Upper lobe of left lung (tissue), 6 donors: ENCODE measurements around the gene SCO2. TPM values are rescaled to one million over a fixed set of nuclear protein-coding genes. Genes with fewer than 3 reads are reported as not detected.
A peak's percentile ranks its signal among the peaks of the same experiment; 100 is the strongest.
"Not testable (repeated sequence)": the region's sequence is repeated elsewhere in the genome, so short reads cannot be mapped to it uniquely, and the experiment has no call there.

ENCODE experiments used
- ATAC-seq, 2 donors: fragments of 200-7000 bp; cut with Tn5 transposase; one replicate each; pipeline ENCODE4 v1.9.1; 2022; ENCODE audit warnings: mild to moderate bottlenecking in 2 of 2, moderate library complexity in 2 of 2; ENCODE audit not compliant: low FRiP score in 2 of 2
- DNase-seq, 2 donors: peaks; one replicate each; pipeline ENCODE4 v3.0.0-alpha.2; 2019 to 2020
- H3K27ac ChIP-seq, 4 donors: fragments of 200-600 bp; sonication (generic); one replicate each; pipeline ENCODE4 v1.5.1; 2016 to 2019
- H3K27me3 ChIP-seq, 4 donors: fragments of 200-600 bp; sonication (generic); one replicate each; pipeline ENCODE4 v1.5.1; 2017 to 2019
- H3K36me3 ChIP-seq, 4 donors: fragments of 200-600 bp; sonication (generic); one replicate each; pipeline ENCODE4 v1.5.1; 2016 to 2019
- H3K4me1 ChIP-seq, 4 donors: fragments of 200-600 bp; sonication (generic); one replicate each; pipeline ENCODE4 v1.5.1; 2018 to 2019
- H3K4me3 ChIP-seq, 4 donors: fragments of 200-600 bp; sonication (generic); one replicate each; pipeline ENCODE4 v1.5.1; 2017 to 2019; ENCODE audit warnings: mild to moderate bottlenecking in 2 of 4, moderate library complexity in 1 of 4
- H3K9me3 ChIP-seq, 4 donors: fragments of 200-600 bp; sonication (generic); one replicate each; pipeline ENCODE4 v1.5.1; 2018 to 2019
- EP300 ChIP-seq, 4 donors: sonication (generic); formaldehyde crosslinking; IDR thresholded peaks; one replicate each; pipeline ENCODE4 v1.5.1; 2017; ENCODE audit warnings: antibody characterized with exemption in 4 of 4, control low read depth in 2 of 4
- POLR2A ChIP-seq, 4 donors: fragments of 450-650 bp; IDR thresholded peaks; one replicate each; pipeline ENCODE4 v1.5.1; 2016 to 2017; ENCODE audit warnings: antibody characterized with exemption in 4 of 4, mild to moderate bottlenecking in 2 of 4
- POLR2AphosphoS5 ChIP-seq, 2 donors: sonication (generic); formaldehyde crosslinking; IDR thresholded peaks; one replicate each; pipeline ENCODE4 v1.5.1; 2017; ENCODE audit warnings: antibody characterized with exemption in 2 of 2
- WGBS, 2 donors: methylation state at CpG; one replicate each; pipeline ENCODE4 v1.1.5; 2017 to 2018; 5-methylcytosine and 5-hydroxymethylcytosine counted together
- total RNA-seq, 6 donors: library from RNA; depleted of rRNA in 4 of 6; stranded (reverse); fragments of >200 nt in 4 of 6; gene quantifications; one replicate each; pipeline versions ENCODE4 v1.1.0 to v1.2.1, GENCODE V29; 2016 to 2021
- TF ChIP-seq, protein P1 (sequence below), 6 experiments: fragments of 450-650 bp in 4 of 6; fragments of 200-600 bp in 2 of 6; sonication (generic) in 2 of 6; IDR thresholded peaks; one replicate each; pipeline ENCODE4 v1.5.1; 2016 to 2019; ENCODE audit warnings: antibody characterized with exemption in 6 of 6
- donor health status: DM: no; HTN: no; CAD: no; lungs with moderate emphysema.
- donor health status: DM: no; HTN: yes; CAD: no; lungs with severe emphysema.

Gene SCO2
- total RNA-seq, 6 donors from 2014 or later = 1.7 to 14.0 (median 9.2) TPM; not detected in 1

DNA sequence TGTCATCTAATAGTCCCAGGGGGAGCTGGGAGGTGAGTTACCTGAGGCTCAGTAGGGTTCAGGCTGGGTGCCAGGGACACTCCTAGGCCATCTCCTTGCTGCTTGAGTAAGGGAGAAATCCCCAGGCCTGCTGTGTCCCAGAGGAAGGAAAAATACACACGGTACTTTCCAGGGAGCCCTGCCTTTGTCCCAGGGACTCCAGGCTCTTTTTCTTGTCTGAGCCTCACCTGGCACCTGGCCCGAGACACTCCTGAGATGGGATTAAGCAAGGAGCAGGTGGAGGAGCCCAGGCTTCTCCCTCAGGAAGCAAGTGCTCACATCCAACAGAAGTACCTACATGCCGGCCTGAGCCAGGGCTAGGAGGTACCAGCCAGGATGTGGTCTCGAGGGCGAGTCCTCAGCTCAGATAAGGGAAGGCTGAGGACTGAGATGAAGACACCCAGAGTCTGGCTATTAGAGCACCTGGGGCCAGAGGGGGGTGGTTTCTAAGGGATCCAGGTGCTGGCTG lies 19.4 kb upstream of the SCO2 start:
- 58% methylated on average over 5 of the region's 5 CpGs; no CpG with 5 or more reads in 1 of the 2 donors for WGBS, 2 donors
- H3K4me1 ChIP-seq = peaks cover 34 to 65% (median 54%) of the 10 kb centered on the region in 4 donors
- no peak overlapping the region for H3K4me3 ChIP-seq
- no peaks in the 10 kb centered on the region for H3K9me3 ChIP-seq
- ATAC-seq = peak in 1 of 2 donors; percentile 3
- H3K27ac ChIP-seq = peak overlapping the region; percentile 68 to 98 (median 94)
- H3K27me3 ChIP-seq = peaks cover 0 to 29% (median 9%) of the 10 kb centered on the region in 4 donors
- H3K36me3 ChIP-seq = no peaks in the 10 kb centered on the region
- no peak for TF ChIP-seq EP300 (IDR thresholded peaks at IDR 0.05)
- TF ChIP-seq, protein P1, sequence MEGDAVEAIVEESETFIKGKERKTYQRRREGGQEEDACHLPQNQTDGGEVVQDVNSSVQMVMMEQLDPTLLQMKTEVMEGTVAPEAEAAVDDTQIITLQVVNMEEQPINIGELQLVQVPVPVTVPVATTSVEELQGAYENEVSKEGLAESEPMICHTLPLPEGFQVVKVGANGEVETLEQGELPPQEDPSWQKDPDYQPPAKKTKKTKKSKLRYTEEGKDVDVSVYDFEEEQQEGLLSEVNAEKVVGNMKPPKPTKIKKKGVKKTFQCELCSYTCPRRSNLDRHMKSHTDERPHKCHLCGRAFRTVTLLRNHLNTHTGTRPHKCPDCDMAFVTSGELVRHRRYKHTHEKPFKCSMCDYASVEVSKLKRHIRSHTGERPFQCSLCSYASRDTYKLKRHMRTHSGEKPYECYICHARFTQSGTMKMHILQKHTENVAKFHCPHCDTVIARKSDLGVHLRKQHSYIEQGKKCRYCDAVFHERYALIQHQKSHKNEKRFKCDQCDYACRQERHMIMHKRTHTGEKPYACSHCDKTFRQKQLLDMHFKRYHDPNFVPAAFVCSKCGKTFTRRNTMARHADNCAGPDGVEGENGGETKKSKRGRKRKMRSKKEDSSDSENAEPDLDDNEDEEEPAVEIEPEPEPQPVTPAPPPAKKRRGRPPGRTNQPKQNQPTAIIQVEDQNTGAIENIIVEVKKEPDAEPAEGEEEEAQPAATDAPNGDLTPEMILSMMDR (IDR thresholded peaks at IDR 0.05) = no peak
- no peak for TF ChIP-seq POLR2A (IDR thresholded peaks at IDR 0.05)
- no peak for TF ChIP-seq POLR2AphosphoS5 (IDR thresholded peaks at IDR 0.05)
- DNase-seq = peak in 1 of 2 donors; percentile 89

GRCh38 chr22:50544078-50544745 lies 18.8 kb upstream of the SCO2 start:
- peaks cover 0 to 29% (median 8%) of the 10 kb centered on the region in 4 donors for H3K27me3 ChIP-seq
- H3K9me3 ChIP-seq = no peaks in the 10 kb centered on the region
- DNase-seq (peak; percentile 90 to 97), ATAC-seq (peak; percentile 34 to 68)
- no peaks in the 10 kb centered on the region for H3K36me3 ChIP-seq
- WGBS, 2 donors = 3 to 6% methylated on average over 21 to 52 of the region's 52 CpGs
- peak overlapping the region; percentile 68 to 98 (median 94) for H3K27ac ChIP-seq
- peak overlapping the region in 3 of 4 donors; percentile 10 to 40 (median 37) for H3K4me3 ChIP-seq
- TF ChIP-seq, protein P1 (IDR thresholded peaks at IDR 0.05) = peak; percentile 54 to 70 (median 64)
- TF ChIP-seq POLR2AphosphoS5 (IDR thresholded peaks at IDR 0.05) (peak in 1 of 2 donors; percentile 59), EP300 (IDR thresholded peaks at IDR 0.05) (no peak), POLR2A (IDR thresholded peaks at IDR 0.05) (peak in 1 of 4 donors; percentile 51)
- H3K4me1 ChIP-seq = peaks cover 37 to 68% (median 57%) of the 10 kb centered on the region in 4 donors

DNA sequence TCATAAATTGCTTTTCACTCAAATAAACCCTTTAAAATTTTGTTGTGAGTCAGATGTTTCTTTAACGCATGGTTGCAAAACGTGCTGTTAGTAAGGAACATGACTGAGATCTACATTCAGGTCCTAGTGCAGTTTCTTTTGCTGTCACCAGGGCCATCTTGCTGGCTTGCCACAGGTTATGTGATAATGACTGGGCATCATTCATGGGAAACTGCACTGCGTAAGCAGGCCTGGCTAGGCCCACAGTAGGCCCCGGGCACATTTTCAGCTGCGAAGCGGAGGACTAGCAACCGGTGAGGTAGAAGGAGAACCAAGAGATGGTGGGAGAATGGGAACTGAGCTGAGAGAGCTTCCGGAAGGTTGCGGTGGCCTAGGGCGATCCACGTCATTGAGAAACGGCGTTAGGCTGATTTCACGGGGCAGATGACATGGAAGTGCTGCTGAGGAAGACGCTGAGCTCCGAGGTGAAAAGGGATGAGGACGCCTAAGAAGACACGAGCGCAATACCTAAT lies 17.1 kb upstream of the SCO2 start:
- Histone ChIP-seq H3K36me3 (no peaks in the 10 kb centered on the region), H3K9me3 (no peaks in the 10 kb centered on the region), H3K4me1 (peaks cover 46 to 72% (median 60%) of the 10 kb centered on the region in 4 donors), H3K27ac (peak overlapping the region; percentile 94 to 98 (median 96)), H3K4me3 (no peak overlapping the region), H3K27me3 (peaks cover 0 to 15% (median 3%) of the 10 kb centered on the region in 4 donors)
- DNase-seq = peak in 1 of 2 donors; percentile 66
- ATAC-seq = peak in 1 of 2 donors; percentile 0
- no peak for TF ChIP-seq EP300 (IDR thresholded peaks at IDR 0.05)
- TF ChIP-seq, protein P1 (IDR thresholded peaks at IDR 0.05) = peak in 3 of 6 experiments; percentile 24 to 44 (median 29)
- TF ChIP-seq POLR2AphosphoS5 (IDR thresholded peaks at IDR 0.05) = peak; percentile 47 to 65
- peak in 1 of 4 donors; percentile 72 for TF ChIP-seq POLR2A (IDR thresholded peaks at IDR 0.05)
- 74 to 87% methylated on average over 19 of the region's 19 CpGs for WGBS, 2 donors

DNA sequence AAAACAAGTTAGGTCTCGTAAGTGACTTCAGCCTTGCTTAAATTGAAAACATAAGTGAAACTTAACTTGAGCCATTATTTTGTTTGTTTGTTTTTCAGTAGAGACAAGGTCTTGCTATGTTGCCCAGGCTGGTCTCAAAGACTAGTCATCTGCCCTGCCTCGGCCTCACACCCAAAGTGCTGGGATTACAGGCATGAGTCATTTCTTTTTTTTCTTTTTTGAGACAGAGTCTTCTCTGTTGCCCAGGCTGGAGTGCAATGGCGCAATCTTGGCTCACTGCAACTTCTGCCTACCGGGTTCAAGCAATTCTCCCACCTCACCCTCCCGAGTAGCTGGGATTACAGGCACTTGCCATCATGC lies 16.2 kb upstream of the SCO2 start:
- 36 to 49% methylated on average over 5 of the region's 5 CpGs for WGBS, 2 donors

GRCh38 chr22:50540381-50540780 lies 15.0 kb upstream of the SCO2 start:
- WGBS, 2 donors = 77 to 79% methylated on average over 10 of the region's 10 CpGs
- Histone ChIP-seq H3K27ac (peak overlapping the region; percentile 94 to 98 (median 96)), H3K9me3 (no peaks in the 10 kb centered on the region), H3K4me3 (no peak overlapping the region), H3K4me1 (peaks cover 46 to 62% (median 57%) of the 10 kb centered on the region in 4 donors), H3K36me3 (no peaks in the 10 kb centered on the region), H3K27me3 (no peaks in the 10 kb centered on the region)
- TF ChIP-seq, protein P1 (IDR thresholded peaks at IDR 0.05) = no peak
- no peak for TF ChIP-seq POLR2AphosphoS5 (IDR thresholded peaks at IDR 0.05)
- no peak for TF ChIP-seq EP300 (IDR thresholded peaks at IDR 0.05)
- TF ChIP-seq POLR2A (IDR thresholded peaks at IDR 0.05) = no peak
- DNase-seq (no peak), ATAC-seq (no peak)

More for the DNA sequence above, 16.2 kb upstream of the SCO2 start:
- H3K9me3 ChIP-seq, H3K27me3 ChIP-seq, H3K4me3 ChIP-seq, H3K36me3 ChIP-seq: not testable (repeated sequence)
- TF ChIP-seq EP300 (IDR thresholded peaks at IDR 0.05) = peak in 1 of 4 donors; percentile 13
- peak; percentile 53 to 76 for TF ChIP-seq POLR2AphosphoS5 (IDR thresholded peaks at IDR 0.05)
- peak in 1 of 4 donors; percentile 71 for TF ChIP-seq POLR2A (IDR thresholded peaks at IDR 0.05)
- Histone ChIP-seq H3K4me1 (peaks cover 46 to 69% (median 61%) of the 10 kb centered on the region in 4 donors), H3K27ac (peak overlapping the region; percentile 94 to 98 (median 96))
- DNase-seq (peak in 1 of 2 donors; percentile 85), ATAC-seq (peak; percentile 64 to 71)
